Ishikawa (cell line): ENCODE measurements around the gene BLCAP.

Source experiments
- CEBPB ChIP-seq: IDR thresholded peaks from 2 replicates; pipeline ENCODE4 v1.6.1; 2012
- CREB1 ChIP-seq: IDR thresholded peaks from 2 replicates; pipeline ENCODE4 v1.6.1; 2012; ENCODE audit warnings: low read depth
- EGR1 ChIP-seq: IDR thresholded peaks from 2 replicates; pipeline ENCODE4 v1.6.1; 2012
- EP300 ChIP-seq: IDR thresholded peaks from 2 replicates; pipeline ENCODE4 v1.6.1; 2012; ENCODE audit warnings: borderline replicate concordance
- FOXM1 ChIP-seq: IDR thresholded peaks from 2 replicates; pipeline ENCODE4 v1.6.1; 2012; ENCODE audit warnings: low read depth, borderline replicate concordance
- NFIC ChIP-seq: IDR thresholded peaks from 2 replicates; pipeline ENCODE4 v1.6.1; 2012
- RAD21 ChIP-seq: IDR thresholded peaks from 2 replicates; pipeline ENCODE4 v1.6.1; 2012; ENCODE audit warnings: low read depth
- TAF1 ChIP-seq: IDR thresholded peaks from 2 replicates; pipeline ENCODE4 v1.6.1; 2012; ENCODE audit warnings: low read depth, mild to moderate bottlenecking
- TCF12 ChIP-seq: IDR thresholded peaks from 2 replicates; pipeline ENCODE4 v1.6.1; 2012; ENCODE audit warnings: low read depth
- TEAD4 ChIP-seq: IDR thresholded peaks from 2 replicates; pipeline ENCODE4 v1.6.1; 2012
- USF1 ChIP-seq: IDR thresholded peaks from 2 replicates; pipeline ENCODE4 v1.6.1; 2012
- YY1 ChIP-seq: IDR thresholded peaks from 2 replicates; pipeline ENCODE4 v1.6.1; 2012; ENCODE audit warnings: low read depth
- ZBTB7A ChIP-seq: IDR thresholded peaks from 2 replicates; pipeline ENCODE4 v1.6.1; 2012; ENCODE audit warnings: low read depth
- TF ChIP-seq, protein P1 (sequence below): IDR thresholded peaks from 2 replicates; pipeline ENCODE4 v1.6.1; 2012
- TF ChIP-seq, protein P2 (sequence below): IDR thresholded peaks from 2 replicates; pipeline ENCODE4 v1.6.1; 2012; ENCODE audit warnings: low read depth, mild to moderate bottlenecking

BLCAP gene

DNA sequence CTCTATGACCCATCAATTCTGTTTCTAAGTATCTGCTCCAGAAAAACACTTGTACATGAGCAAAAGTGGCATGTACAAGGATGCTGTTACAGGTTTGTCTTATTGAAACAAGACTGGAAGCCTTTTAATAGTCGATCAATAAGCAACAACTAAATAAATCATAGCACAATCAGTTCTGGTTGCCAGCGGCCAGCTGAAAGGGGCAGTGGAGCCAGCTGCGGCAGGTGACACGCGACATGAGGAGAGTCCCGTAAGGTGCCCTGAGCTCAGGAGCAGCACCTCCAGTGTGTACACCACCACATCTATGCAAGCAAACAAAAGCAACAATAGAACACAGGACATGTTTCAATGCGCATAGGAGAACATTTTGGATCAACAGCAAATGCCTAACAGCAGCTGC, 27.4 kb downstream of the BLCAP start:
- TF ChIP-seq CEBPB (no peak), FOXM1 (no peak), YY1 (no peak), RAD21 (no peak), USF1 (no peak), TAF1 (no peak), TCF12 (no peak), ZBTB7A (no peak), EP300 (no peak), EGR1 (no peak), TEAD4 (no peak), CREB1 (no peak), NFIC (no peak)
- TF ChIP-seq, protein P1, sequence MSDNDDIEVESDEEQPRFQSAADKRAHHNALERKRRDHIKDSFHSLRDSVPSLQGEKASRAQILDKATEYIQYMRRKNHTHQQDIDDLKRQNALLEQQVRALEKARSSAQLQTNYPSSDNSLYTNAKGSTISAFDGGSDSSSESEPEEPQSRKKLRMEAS, result no peak
- TF ChIP-seq, protein P2, sequence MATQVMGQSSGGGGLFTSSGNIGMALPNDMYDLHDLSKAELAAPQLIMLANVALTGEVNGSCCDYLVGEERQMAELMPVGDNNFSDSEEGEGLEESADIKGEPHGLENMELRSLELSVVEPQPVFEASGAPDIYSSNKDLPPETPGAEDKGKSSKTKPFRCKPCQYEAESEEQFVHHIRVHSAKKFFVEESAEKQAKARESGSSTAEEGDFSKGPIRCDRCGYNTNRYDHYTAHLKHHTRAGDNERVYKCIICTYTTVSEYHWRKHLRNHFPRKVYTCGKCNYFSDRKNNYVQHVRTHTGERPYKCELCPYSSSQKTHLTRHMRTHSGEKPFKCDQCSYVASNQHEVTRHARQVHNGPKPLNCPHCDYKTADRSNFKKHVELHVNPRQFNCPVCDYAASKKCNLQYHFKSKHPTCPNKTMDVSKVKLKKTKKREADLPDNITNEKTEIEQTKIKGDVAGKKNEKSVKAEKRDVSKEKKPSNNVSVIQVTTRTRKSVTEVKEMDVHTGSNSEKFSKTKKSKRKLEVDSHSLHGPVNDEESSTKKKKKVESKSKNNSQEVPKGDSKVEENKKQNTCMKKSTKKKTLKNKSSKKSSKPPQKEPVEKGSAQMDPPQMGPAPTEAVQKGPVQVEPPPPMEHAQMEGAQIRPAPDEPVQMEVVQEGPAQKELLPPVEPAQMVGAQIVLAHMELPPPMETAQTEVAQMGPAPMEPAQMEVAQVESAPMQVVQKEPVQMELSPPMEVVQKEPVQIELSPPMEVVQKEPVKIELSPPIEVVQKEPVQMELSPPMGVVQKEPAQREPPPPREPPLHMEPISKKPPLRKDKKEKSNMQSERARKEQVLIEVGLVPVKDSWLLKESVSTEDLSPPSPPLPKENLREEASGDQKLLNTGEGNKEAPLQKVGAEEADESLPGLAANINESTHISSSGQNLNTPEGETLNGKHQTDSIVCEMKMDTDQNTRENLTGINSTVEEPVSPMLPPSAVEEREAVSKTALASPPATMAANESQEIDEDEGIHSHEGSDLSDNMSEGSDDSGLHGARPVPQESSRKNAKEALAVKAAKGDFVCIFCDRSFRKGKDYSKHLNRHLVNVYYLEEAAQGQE, result no peak

DNA sequence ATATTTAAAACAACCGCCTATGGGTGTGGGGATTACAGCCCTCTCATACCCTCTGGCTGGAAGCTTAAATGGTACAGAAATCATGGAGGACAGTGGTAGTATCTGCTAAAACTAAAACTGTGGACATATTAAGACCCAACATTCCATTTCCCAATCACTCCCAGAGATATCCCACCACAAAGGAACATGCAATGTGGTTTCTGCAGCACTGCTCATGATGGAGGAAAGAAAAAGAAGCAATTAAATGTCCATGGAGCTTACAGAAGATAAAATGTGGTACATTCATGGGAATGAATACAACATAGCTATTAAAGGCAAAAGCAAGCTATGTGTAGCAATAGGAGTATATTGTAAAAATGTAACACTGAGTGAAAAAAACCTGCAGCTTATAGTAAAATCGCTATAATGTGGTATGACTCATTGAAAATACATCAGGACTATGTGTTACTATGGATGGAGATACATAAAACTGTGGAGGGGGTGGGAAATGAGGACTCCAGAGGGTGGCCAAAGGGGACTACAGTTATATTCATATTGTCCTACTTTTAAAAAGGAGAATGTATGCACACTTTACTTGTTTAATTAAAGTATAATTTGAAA, 29.5 kb downstream of the BLCAP start:
- no peak for TF ChIP-seq USF1
- TF ChIP-seq NFIC, result no peak
- no peak for TF ChIP-seq FOXM1

DNA sequence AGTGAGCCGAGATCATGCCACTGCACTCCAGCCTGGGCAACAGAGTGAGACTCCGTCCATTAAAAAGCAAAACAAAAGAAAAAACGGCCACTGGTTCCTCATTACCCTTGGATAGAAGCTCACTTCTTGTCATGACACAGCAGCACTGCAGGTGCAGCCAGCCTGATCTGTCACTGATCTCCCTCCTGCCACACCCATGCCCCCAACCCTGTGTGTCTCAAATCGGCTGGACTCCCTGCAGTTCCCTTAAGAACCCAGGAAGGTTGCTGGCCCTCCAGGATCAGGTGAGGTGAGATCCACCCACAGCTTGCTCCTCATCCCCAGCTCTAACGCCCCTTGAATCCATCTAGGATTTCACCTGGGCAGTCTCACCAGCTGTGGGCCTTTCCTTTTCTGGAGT, 32.9 kb downstream of the BLCAP start:
- TF ChIP-seq EP300 (no peak), TAF1 (no peak), RAD21 (no peak), CREB1 (no peak), USF1 (no peak), TCF12 (no peak), FOXM1 (no peak), YY1 (no peak), TEAD4 (no peak), NFIC (no peak)
- TF ChIP-seq, protein P1, result no peak
- TF ChIP-seq, protein P2, result no peak

GRCh38 chr20:37494301-37494700, 33.4 kb downstream of the BLCAP start:
- TF ChIP-seq EGR1 (no peak), FOXM1 (no peak), TAF1 (no peak), YY1 (no peak), RAD21 (no peak), USF1 (no peak), NFIC (no peak), CEBPB (no peak), TEAD4 (no peak), ZBTB7A (no peak), TCF12 (no peak)
- TF ChIP-seq, protein P2, result no peak
- TF ChIP-seq, protein P1, result no peak
